ENCODE measurements around the gene TMBIM4.

DNA sequence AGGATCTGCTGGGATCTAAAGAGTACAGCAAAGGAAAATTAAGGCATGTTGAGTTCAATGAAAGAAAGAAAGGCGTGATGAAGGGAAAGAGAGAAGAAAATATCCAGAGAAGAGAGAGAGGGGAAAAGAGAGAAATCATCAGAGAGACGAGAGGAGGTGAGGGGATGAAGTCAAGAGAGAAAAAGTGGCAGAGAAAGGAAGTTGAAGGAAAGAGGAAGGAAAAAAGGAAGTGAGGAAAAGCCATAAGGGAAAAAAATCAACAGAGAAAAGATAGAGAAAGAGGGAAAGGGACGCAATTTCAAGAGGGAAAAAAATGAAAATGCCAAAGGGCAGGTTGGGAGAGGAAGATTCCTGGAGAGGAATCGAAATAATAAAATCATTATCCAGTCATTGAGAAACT, 79.6 kb downstream of the TMBIM4 start:
- TF ChIP-seq, protein P1, sequence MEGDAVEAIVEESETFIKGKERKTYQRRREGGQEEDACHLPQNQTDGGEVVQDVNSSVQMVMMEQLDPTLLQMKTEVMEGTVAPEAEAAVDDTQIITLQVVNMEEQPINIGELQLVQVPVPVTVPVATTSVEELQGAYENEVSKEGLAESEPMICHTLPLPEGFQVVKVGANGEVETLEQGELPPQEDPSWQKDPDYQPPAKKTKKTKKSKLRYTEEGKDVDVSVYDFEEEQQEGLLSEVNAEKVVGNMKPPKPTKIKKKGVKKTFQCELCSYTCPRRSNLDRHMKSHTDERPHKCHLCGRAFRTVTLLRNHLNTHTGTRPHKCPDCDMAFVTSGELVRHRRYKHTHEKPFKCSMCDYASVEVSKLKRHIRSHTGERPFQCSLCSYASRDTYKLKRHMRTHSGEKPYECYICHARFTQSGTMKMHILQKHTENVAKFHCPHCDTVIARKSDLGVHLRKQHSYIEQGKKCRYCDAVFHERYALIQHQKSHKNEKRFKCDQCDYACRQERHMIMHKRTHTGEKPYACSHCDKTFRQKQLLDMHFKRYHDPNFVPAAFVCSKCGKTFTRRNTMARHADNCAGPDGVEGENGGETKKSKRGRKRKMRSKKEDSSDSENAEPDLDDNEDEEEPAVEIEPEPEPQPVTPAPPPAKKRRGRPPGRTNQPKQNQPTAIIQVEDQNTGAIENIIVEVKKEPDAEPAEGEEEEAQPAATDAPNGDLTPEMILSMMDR (conservative IDR thresholded peaks at IDR 0.05): no peak
- TF ChIP-seq ZFX (IDR thresholded peaks at IDR 0.05): no peak

Measured in C4-2B (cell line).